ENCODE data around the gene B4GALT5.
"Not testable (repeated sequence)": the region's sequence is repeated elsewhere in the genome, so short reads cannot be mapped to it uniquely, and the experiment has no call there.

The B4GALT5 gene

GRCh38 chr20:49624988-49625387, 88.7 kb downstream of the B4GALT5 start:
- not testable (repeated sequence) for DNase-seq

- DNase-seq: no peak
These were observed 89.4 kb downstream of the B4GALT5 start for GRCh38 chr20:49624317-49624716.

- DNase-seq: no peak
These were observed 91.4 kb downstream of the B4GALT5 start for GRCh38 chr20:49622243-49622642.

GRCh38 chr20:49620364-49621240, 93.1 kb downstream of the B4GALT5 start:
- DNase-seq: peak; percentile 39

- no peak for DNase-seq
These were observed 94.3 kb downstream of the B4GALT5 start for GRCh38 chr20:49619113-49620048.

GRCh38 chr20:49618289-49618688, 95.4 kb downstream of the B4GALT5 start:
- no peak for DNase-seq

- DNase-seq: not testable (repeated sequence)
These were observed 96.3 kb downstream of the B4GALT5 start for GRCh38 chr20:49617394-49617793.

- no peak for DNase-seq
These were observed 97.3 kb downstream of the B4GALT5 start for GRCh38 chr20:49616154-49617007.

GRCh38 chr20:49615401-49616153, 98.1 kb downstream of the B4GALT5 start:
- DNase-seq: no peak

- not testable (repeated sequence) for DNase-seq
These were observed 98.7 kb downstream of the B4GALT5 start for GRCh38 chr20:49615051-49615400.

GRCh38 chr20:49614338-49615050, 99.2 kb downstream of the B4GALT5 start:
- DNase-seq: no peak

- no peak for DNase-seq
These were observed 101.4 kb downstream of the B4GALT5 start for GRCh38 chr20:49612127-49612738.

GRCh38 chr20:49611539-49612126, 102.0 kb downstream of the B4GALT5 start:
- not testable (repeated sequence) for DNase-seq

- DNase-seq: peak; percentile 79
These were observed 102.8 kb downstream of the B4GALT5 start for GRCh38 chr20:49610691-49611538.

GRCh38 chr20:49608752-49609670, 104.7 kb downstream of the B4GALT5 start:
- DNase-seq: peak; percentile 67

GRCh38 chr20:49607568-49607967, 106.1 kb downstream of the B4GALT5 start:
- no peak for DNase-seq

GRCh38 chr20:49603209-49603627, 110.5 kb downstream of the B4GALT5 start:
- DNase-seq: no peak
